ENCODE data around the gene THRB. TPM values are rescaled to one million over a fixed set of nuclear protein-coding genes. Genes with fewer than 3 reads are reported as not detected.

The THRB gene
- total and polyA plus RNA-seq, 5 donors from 2014 or later = 0.30 TPM; not detected in 4

DNA sequence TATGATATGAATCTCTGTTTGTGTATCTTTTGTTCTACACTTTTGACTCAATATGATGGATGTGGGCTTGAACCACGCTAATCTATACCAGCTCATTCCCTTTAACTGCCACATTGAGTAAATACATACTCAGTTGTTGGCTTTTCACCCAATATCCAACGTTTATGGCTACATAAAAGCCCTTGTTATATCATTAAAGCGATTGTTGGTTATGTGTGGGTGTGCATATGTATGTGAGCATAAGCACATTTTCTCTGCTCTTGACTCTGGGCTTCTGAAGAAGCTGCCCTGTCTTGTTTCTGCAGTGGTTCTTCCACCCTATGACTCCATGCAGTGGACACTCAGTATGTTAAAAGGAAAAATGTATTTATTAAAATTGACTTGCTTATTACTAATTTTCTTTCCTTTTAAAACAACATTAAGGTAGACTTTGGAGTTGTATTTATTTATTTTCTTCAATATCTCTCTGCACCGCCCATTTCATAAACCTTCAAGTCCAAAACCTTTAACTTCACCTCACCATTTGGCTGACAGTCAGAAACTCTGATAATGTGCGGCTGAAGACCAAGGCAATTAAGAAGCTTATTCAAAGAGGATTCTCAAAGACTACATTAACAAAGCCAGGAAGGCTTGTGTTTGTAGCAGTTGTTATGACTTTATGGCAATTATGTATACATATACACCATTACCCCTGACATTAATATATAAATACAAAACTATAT lies 156.1 kb downstream of the THRB start:
- H3K4me3 Mint-ChIP-seq = no peak overlapping the region
- ATAC-seq (ENCODE audit: low read depth in 2 of 2) (no peak), DNase-seq (no peak)
- Histone ChIP-seq H3K9me3 (ENCODE audit: control insufficient read depth in 2 of 2, low read length in 2 of 2) (no peaks in the 10 kb centered on the region), H3K4me1 (ENCODE audit: control insufficient read depth, insufficient read depth, low read length, poor library complexity, severe bottlenecking) (no peaks in the 10 kb centered on the region), H3K27ac (ENCODE audit: insufficient read depth, low read length, poor library complexity, severe bottlenecking) (no peak overlapping the region), H3K27me3 (ENCODE audit: control insufficient read depth, insufficient read depth, low read length) (no peaks in the 10 kb centered on the region), H3K36me3 (ENCODE audit: control insufficient read depth, insufficient read depth, low read length) (no peaks in the 10 kb centered on the region), H3K4me3 (ENCODE audit: low read depth, low read length) (no peak overlapping the region)
- no peaks in the 10 kb centered on the region for H3K27me3 Mint-ChIP-seq
- peak overlapping the region in 1 of 3 donors; percentile 11 for H3K27ac Mint-ChIP-seq
- H3K4me1 Mint-ChIP-seq = no peaks in the 10 kb centered on the region
- H3K36me3 Mint-ChIP-seq = no peaks in the 10 kb centered on the region
- H3K9me3 Mint-ChIP-seq = peaks cover 0 to 6% (median 0%) of the 10 kb centered on the region in 7 donors

DNA sequence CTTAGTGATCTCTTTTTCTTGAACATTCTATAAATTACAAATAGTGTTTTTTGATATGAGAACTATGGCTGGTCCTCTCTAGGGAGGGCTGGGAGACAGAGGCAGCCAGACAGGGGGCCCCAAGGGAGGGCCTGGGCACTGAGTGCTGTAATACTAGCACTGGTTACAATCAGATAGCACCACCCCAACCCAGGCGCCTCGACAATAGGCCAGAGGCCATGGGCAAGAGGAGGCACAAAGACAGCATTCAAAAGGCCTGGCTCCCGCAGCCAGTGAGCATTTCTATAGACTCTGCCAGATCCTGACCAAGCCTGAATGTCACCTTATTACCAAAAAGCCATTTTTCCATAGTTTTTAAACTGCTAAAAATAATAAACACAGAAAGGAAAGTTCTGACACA lies 158.5 kb downstream of the THRB start:
- H3K36me3 ChIP-seq (ENCODE audit: control insufficient read depth, insufficient read depth, low read length) = no peaks in the 10 kb centered on the region
- Mint-ChIP-seq H3K36me3 (no peaks in the 10 kb centered on the region), H3K27me3 (no peaks in the 10 kb centered on the region), H3K4me3 (no peak overlapping the region), H3K4me1 (no peaks in the 10 kb centered on the region), H3K9me3 (peaks cover 0 to 3% (median 0%) of the 10 kb centered on the region in 7 donors), H3K27ac (no peak overlapping the region)
- ATAC-seq (ENCODE audit: low read depth in 2 of 2) (no peak), DNase-seq (no peak)
- no peaks in the 10 kb centered on the region for H3K9me3 ChIP-seq (ENCODE audit: control insufficient read depth in 2 of 2, low read length in 2 of 2)
- H3K4me1 ChIP-seq (ENCODE audit: control insufficient read depth, insufficient read depth, low read length, poor library complexity, severe bottlenecking) = no peaks in the 10 kb centered on the region
- H3K27me3 ChIP-seq (ENCODE audit: control insufficient read depth, insufficient read depth, low read length) = no peaks in the 10 kb centered on the region
- H3K4me3 ChIP-seq (ENCODE audit: low read depth, low read length) = no peak overlapping the region
- no peak overlapping the region for H3K27ac ChIP-seq (ENCODE audit: insufficient read depth, low read length, poor library complexity, severe bottlenecking)

DNA sequence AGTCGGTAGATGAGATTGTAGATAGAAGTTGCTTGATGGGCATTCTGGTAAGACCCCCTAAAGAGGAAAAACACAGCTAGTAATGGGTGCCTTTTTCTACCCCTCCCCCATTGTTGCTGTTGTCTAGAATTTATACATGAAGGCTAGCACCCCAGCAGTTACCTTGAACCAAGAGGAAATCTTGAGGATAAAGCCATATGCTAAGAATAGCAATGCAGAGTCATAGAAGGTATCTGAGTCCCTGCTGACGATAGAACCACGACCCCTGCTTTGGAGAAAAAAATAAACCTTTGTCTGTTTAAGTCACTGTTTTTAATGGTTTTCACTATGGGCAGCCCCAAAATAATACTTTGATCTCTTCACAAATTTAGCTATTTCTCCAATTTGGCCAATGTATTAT lies 162.6 kb downstream of the THRB start:
- H3K27ac Mint-ChIP-seq = no peak overlapping the region
- ATAC-seq (ENCODE audit: low read depth in 2 of 2) = no peak

DNA sequence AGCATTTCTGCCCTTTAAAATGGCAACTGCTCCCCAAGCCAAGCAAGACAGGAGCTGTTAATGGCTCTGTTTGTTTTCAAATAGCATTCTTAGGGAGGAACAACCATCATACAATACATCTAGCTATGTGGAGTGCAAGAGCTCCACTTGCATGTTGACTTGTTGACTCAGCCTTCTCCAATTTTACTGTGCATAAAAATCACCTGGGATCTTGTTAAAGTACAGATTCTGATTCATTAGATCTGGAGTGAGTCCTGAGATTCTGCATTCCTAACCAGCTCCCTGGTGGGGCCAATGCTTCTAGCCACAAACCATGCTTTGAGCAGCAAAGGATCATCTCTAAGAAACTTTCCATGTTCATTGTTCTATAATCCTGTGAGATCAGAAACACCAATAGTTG lies 171.4 kb downstream of the THRB start:
- peaks cover 0 to 10% (median 3%) of the 10 kb centered on the region in 7 donors for H3K9me3 Mint-ChIP-seq
- no peaks in the 10 kb centered on the region for H3K4me1 Mint-ChIP-seq
- Histone ChIP-seq H3K9me3 (ENCODE audit: control insufficient read depth in 2 of 2, low read length in 2 of 2) (no peaks in the 10 kb centered on the region), H3K4me3 (ENCODE audit: low read depth, low read length) (no peak overlapping the region), H3K27me3 (ENCODE audit: control insufficient read depth, insufficient read depth, low read length) (no peaks in the 10 kb centered on the region), H3K27ac (ENCODE audit: insufficient read depth, low read length, poor library complexity, severe bottlenecking) (no peak overlapping the region), H3K36me3 (ENCODE audit: control insufficient read depth, insufficient read depth, low read length) (no peaks in the 10 kb centered on the region), H3K4me1 (ENCODE audit: control insufficient read depth, insufficient read depth, low read length, poor library complexity, severe bottlenecking) (no peaks in the 10 kb centered on the region)
- H3K27me3 Mint-ChIP-seq = no peaks in the 10 kb centered on the region
- ATAC-seq (ENCODE audit: low read depth in 2 of 2) (no peak), DNase-seq (no peak)
- H3K27ac Mint-ChIP-seq = no peak overlapping the region
- no peaks in the 10 kb centered on the region for H3K36me3 Mint-ChIP-seq
- H3K4me3 Mint-ChIP-seq = no peak overlapping the region

More for the DNA sequence above, 162.6 kb downstream of the THRB start:
- H3K9me3 Mint-ChIP-seq = peaks cover 0 to 4% (median 0%) of the 10 kb centered on the region in 7 donors
- Histone ChIP-seq H3K9me3 (ENCODE audit: control insufficient read depth in 2 of 2, low read length in 2 of 2) (no peaks in the 10 kb centered on the region), H3K4me3 (ENCODE audit: low read depth, low read length) (no peak overlapping the region), H3K27ac (ENCODE audit: insufficient read depth, low read length, poor library complexity, severe bottlenecking) (no peak overlapping the region), H3K4me1 (ENCODE audit: control insufficient read depth, insufficient read depth, low read length, poor library complexity, severe bottlenecking) (no peaks in the 10 kb centered on the region), H3K36me3 (ENCODE audit: control insufficient read depth, insufficient read depth, low read length) (no peaks in the 10 kb centered on the region), H3K27me3 (ENCODE audit: control insufficient read depth, insufficient read depth, low read length) (no peaks in the 10 kb centered on the region)
- H3K4me3 Mint-ChIP-seq = no peak overlapping the region
- no peak for DNase-seq
- H3K4me1 Mint-ChIP-seq = no peaks in the 10 kb centered on the region
- H3K27me3 Mint-ChIP-seq = no peaks in the 10 kb centered on the region
- no peaks in the 10 kb centered on the region for H3K36me3 Mint-ChIP-seq

DNA sequence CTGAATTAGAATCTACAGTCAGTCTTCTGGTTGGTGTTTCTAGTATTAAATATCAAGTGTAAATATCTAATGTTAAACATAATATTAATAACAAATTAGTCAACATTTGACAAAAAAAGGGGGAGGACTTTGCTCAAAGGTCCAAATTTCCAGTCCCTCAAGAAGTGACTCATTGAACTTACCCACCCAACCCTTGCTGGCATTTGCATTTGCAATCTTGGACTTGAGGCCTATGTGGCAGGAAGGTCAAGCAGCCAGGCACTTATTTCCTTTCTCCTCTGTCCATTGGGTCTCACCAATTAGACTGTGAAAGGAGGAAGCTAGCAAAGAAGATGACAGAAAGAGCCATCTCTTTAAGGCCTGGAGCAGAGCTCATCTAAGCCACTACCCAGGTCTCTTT lies 174.0 kb downstream of the THRB start:
- Mint-ChIP-seq H3K9me3 (peaks cover 0 to 10% (median 1%) of the 10 kb centered on the region in 7 donors), H3K4me3 (no peak overlapping the region), H3K36me3 (no peaks in the 10 kb centered on the region), H3K27me3 (no peaks in the 10 kb centered on the region), H3K27ac (no peak overlapping the region), H3K4me1 (no peaks in the 10 kb centered on the region)
- Histone ChIP-seq H3K4me3 (ENCODE audit: low read depth, low read length) (no peak overlapping the region), H3K27ac (ENCODE audit: insufficient read depth, low read length, poor library complexity, severe bottlenecking) (no peak overlapping the region), H3K4me1 (ENCODE audit: control insufficient read depth, insufficient read depth, low read length, poor library complexity, severe bottlenecking) (no peaks in the 10 kb centered on the region), H3K36me3 (ENCODE audit: control insufficient read depth, insufficient read depth, low read length) (no peaks in the 10 kb centered on the region), H3K27me3 (ENCODE audit: control insufficient read depth, insufficient read depth, low read length) (no peaks in the 10 kb centered on the region), H3K9me3 (ENCODE audit: control insufficient read depth in 2 of 2, low read length in 2 of 2) (no peaks in the 10 kb centered on the region)
- no peak for DNase-seq
- ATAC-seq (ENCODE audit: low read depth in 2 of 2) = no peak

DNA sequence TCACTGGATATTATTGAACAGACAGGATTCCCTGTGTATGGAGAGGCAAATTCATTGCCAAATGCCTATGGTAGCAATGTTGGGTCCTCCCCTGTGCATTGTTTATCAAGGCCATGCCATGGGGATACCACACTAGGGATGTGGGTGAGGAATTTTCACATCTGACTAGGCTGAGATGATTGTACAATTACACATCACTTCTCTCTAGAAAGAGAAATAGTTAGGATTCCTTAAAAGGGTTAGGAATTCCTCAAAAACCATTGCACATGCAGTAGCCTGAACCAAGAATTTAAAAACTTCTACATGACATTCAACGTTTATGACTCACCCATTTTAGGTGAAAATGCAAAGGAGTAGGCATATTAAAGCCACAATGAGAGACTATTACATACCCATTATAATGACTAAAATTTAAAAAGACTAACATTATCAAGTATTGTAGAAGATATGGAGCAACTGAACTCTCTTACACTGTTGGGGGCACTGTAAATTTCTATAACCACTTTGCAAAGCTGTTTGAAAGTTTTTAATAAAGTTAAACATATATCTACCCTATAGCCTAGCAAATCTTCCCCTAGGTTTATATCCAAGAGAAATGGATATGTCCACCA lies 175.9 kb downstream of the THRB start:
- Histone ChIP-seq H3K27ac (ENCODE audit: insufficient read depth, low read length, poor library complexity, severe bottlenecking) (no peak overlapping the region), H3K4me3 (ENCODE audit: low read depth, low read length) (no peak overlapping the region), H3K27me3 (ENCODE audit: control insufficient read depth, insufficient read depth, low read length) (no peaks in the 10 kb centered on the region), H3K36me3 (ENCODE audit: control insufficient read depth, insufficient read depth, low read length) (no peaks in the 10 kb centered on the region), H3K9me3 (ENCODE audit: control insufficient read depth in 2 of 2, low read length in 2 of 2) (no peaks in the 10 kb centered on the region), H3K4me1 (ENCODE audit: control insufficient read depth, insufficient read depth, low read length, poor library complexity, severe bottlenecking) (no peaks in the 10 kb centered on the region)
- DNase-seq = no peak
- Mint-ChIP-seq H3K36me3 (no peaks in the 10 kb centered on the region), H3K4me3 (no peak overlapping the region), H3K9me3 (peaks cover 0 to 10% (median 1%) of the 10 kb centered on the region in 7 donors), H3K4me1 (no peaks in the 10 kb centered on the region), H3K27me3 (no peaks in the 10 kb centered on the region), H3K27ac (no peak overlapping the region)
- no peak for ATAC-seq (ENCODE audit: low read depth in 2 of 2)

DNA sequence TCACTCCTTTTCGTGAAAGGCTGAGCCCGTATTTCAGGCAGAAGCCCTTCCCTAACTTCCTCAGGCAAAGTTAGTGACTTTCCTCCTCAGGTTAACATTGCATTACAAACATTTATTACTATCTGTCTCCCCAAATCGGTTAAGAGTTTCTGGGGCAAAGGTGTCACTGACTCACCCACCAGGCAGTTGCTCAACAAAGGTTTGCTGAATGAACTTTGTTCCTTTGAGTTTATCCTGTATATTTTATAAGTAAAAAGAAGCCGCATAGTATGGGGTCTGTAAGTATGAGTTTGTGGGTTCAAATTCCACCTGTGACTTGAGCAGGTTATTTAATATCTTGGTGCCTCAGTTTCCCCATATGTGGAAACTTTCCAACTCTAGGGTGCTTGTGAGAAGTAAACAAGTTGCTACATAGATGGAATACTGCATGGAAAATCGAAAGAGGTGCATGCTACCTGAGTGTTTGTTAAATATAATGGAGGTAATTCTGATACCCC lies 177.7 kb downstream of the THRB start:
- DNase-seq (no peak), ATAC-seq (ENCODE audit: low read depth in 2 of 2) (no peak)
- Mint-ChIP-seq H3K4me1 (no peaks in the 10 kb centered on the region), H3K27me3 (no peaks in the 10 kb centered on the region), H3K27ac (no peak overlapping the region), H3K36me3 (no peaks in the 10 kb centered on the region), H3K9me3 (peaks cover 0 to 10% (median 1%) of the 10 kb centered on the region in 7 donors), H3K4me3 (no peak overlapping the region)
- Histone ChIP-seq H3K27me3 (ENCODE audit: control insufficient read depth, insufficient read depth, low read length) (no peaks in the 10 kb centered on the region), H3K4me3 (ENCODE audit: low read depth, low read length) (no peak overlapping the region), H3K9me3 (ENCODE audit: control insufficient read depth in 2 of 2, low read length in 2 of 2) (no peaks in the 10 kb centered on the region), H3K36me3 (ENCODE audit: control insufficient read depth, insufficient read depth, low read length) (no peaks in the 10 kb centered on the region), H3K4me1 (ENCODE audit: control insufficient read depth, insufficient read depth, low read length, poor library complexity, severe bottlenecking) (no peaks in the 10 kb centered on the region), H3K27ac (ENCODE audit: insufficient read depth, low read length, poor library complexity, severe bottlenecking) (no peak overlapping the region)

DNA sequence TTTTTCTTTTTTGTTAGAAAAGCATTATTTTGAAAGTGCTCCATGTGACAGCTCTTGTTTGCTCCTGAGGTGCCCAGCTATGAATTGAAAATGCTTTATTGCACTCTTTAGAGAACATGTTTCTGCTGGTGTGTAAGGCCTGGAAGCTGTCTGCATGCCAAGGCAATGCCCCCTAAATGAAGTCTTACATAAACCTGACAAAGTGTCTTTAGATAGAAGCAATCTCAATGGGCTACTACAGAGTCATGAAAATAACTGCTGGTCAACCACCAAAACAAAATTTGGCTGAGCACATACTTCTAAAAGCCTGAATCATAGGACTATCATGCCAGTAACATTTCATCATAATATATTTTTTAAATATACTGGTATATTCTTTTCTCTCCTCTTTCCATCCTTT lies 178.7 kb downstream of the THRB start:
- no peak overlapping the region for H3K4me3 Mint-ChIP-seq
- H3K9me3 ChIP-seq (ENCODE audit: control insufficient read depth in 2 of 2, low read length in 2 of 2) = no peaks in the 10 kb centered on the region
- no peak overlapping the region for H3K27ac Mint-ChIP-seq
- H3K36me3 ChIP-seq (ENCODE audit: control insufficient read depth, insufficient read depth, low read length) = no peaks in the 10 kb centered on the region
- peaks cover 0 to 10% (median 1%) of the 10 kb centered on the region in 7 donors for H3K9me3 Mint-ChIP-seq
- H3K4me1 ChIP-seq (ENCODE audit: control insufficient read depth, insufficient read depth, low read length, poor library complexity, severe bottlenecking) = no peaks in the 10 kb centered on the region
- no peak for DNase-seq
- no peaks in the 10 kb centered on the region for H3K27me3 ChIP-seq (ENCODE audit: control insufficient read depth, insufficient read depth, low read length)
- no peaks in the 10 kb centered on the region for H3K27me3 Mint-ChIP-seq
- H3K27ac ChIP-seq (ENCODE audit: insufficient read depth, low read length, poor library complexity, severe bottlenecking) = no peak overlapping the region
- no peaks in the 10 kb centered on the region for H3K4me1 Mint-ChIP-seq
- ATAC-seq (ENCODE audit: low read depth in 2 of 2) = no peak
- no peak overlapping the region for H3K4me3 ChIP-seq (ENCODE audit: low read depth, low read length)
- H3K36me3 Mint-ChIP-seq = no peaks in the 10 kb centered on the region
